PC-3 (cell line): ENCODE data around the gene EIF1AY. TPM values are rescaled to one million over a fixed set of nuclear protein-coding genes. Genes with fewer than 3 reads are reported as not detected.

Experiments used
- ATAC-seq: fragments of 200-7000 bp; cut with Tn5 transposase; 2 replicates; pipeline ENCODE4 v1.9.1; 2020; ENCODE audit warnings: mild to moderate bottlenecking, moderate library complexity
- Bru-seq: library from RNA; stranded (reverse); fragments of 400-500 nt; gene quantifications from one replicate; lab custom pipeline; 2021; lab: Mats Ljungman, UMichigan
- BruChase-seq, 2 experiments: library from RNA; stranded (reverse); fragments of 400-500 nt; gene quantifications; one replicate each; lab custom pipeline; 2021; lab: Mats Ljungman, UMichigan
- BruUV-seq: library from RNA; stranded (reverse); fragments of 400-500 nt; replicated peaks from 2 replicates; lab custom pipeline; 2021; lab: Mats Ljungman, UMichigan
- CTCF ChIA-PET: fragments of 300-600 bp; sonication (Branson Sonifier 250); formaldehyde crosslinking; loops from one replicate; lab custom pipeline; 2022; ENCODE audit warnings: antibody characterized with exemption; lab: Charles Lee
- POLR2A ChIA-PET: fragments of 300-600 bp; sonication (Branson Sonifier 250); formaldehyde crosslinking; loops from one replicate; lab custom pipeline; 2022; ENCODE audit warnings: antibody characterized with exemption; ENCODE audit not compliant: unreplicated experiment; lab: Charles Lee
- DNase-seq: peaks from one replicate; pipeline ENCODE4 v3.0.0-alpha.2; 2015
- H2AFZ ChIP-seq: fragments of 300-600 bp; sonication (generic); 2 replicates; pipeline ENCODE4 v1.6.0; 2016; ENCODE audit warnings: antibody characterized with exemption, low read length
- H3F3A ChIP-seq: fragments of 300-600 bp; sonication (generic); one replicate; pipeline ENCODE4 v1.6.0; 2017; ENCODE audit warnings: antibody characterized with exemption, low read length, control low read depth, mild to moderate bottlenecking; ENCODE audit not compliant: unreplicated experiment
- H3K27ac ChIP-seq: fragments of 300-600 bp; sonication (generic); 2 replicates; pipeline ENCODE4 v1.5.1; 2016; ENCODE audit warnings: mild to moderate bottlenecking, low read length
- H3K27me3 ChIP-seq: fragments of 300-600 bp; sonication (generic); 2 replicates; pipeline ENCODE4 v1.6.1; 2016; ENCODE audit warnings: low read length, mixed read lengths
- H3K36me3 ChIP-seq: fragments of 300-600 bp; sonication (generic); 2 replicates; pipeline ENCODE4 v1.6.1; 2016; ENCODE audit warnings: low read depth, mixed run types, low read length, mixed read lengths
- H3K4me1 ChIP-seq: fragments of 300-600 bp; sonication (generic); 2 replicates; pipeline ENCODE4 v1.5.1; 2016; ENCODE audit warnings: low read length; ENCODE audit not compliant: insufficient read depth
- H3K4me2 ChIP-seq: fragments of 300-600 bp; sonication (generic); 2 replicates; pipeline ENCODE4 v1.6.0; 2016; ENCODE audit warnings: low read length
- H3K4me3 ChIP-seq: fragments of 300-600 bp; sonication (generic); 2 replicates; pipeline ENCODE4 v1.5.1; 2016; ENCODE audit warnings: mild to moderate bottlenecking, low read length, mixed read lengths
- H3K79me2 ChIP-seq: fragments of 300-600 bp; sonication (generic); 2 replicates; pipeline ENCODE4 v1.6.1; 2017; ENCODE audit warnings: low read length, mixed read lengths
- H3K9ac ChIP-seq: fragments of 300-600 bp; sonication (generic); 2 replicates; pipeline ENCODE4 v1.6.0; 2016; ENCODE audit warnings: mild to moderate bottlenecking, low read length
- H3K9me2 ChIP-seq: fragments of 300-600 bp; sonication (generic); replicated peaks from 2 replicates; pipeline ENCODE4 v1.6.1; 2016; ENCODE audit warnings: mixed run types, low read length, mixed read lengths
- H3K9me3 ChIP-seq: fragments of 300-600 bp; sonication (generic); 2 replicates; pipeline ENCODE4 v1.6.1; 2016; ENCODE audit warnings: low read length, mixed read lengths
- H4K20me1 ChIP-seq: fragments of 300-600 bp; sonication (generic); 2 replicates; pipeline ENCODE4 v1.6.1; 2016; ENCODE audit warnings: low read length, mixed read lengths
- EZH2 ChIP-seq: fragments of 300-600 bp; sonication (generic); IDR thresholded peaks from one replicate; pipeline ENCODE4 v1.6.1; 2017; ENCODE audit warnings: antibody characterized with exemption, mild to moderate bottlenecking, low read length; ENCODE audit not compliant: unreplicated experiment
- EZH2phosphoT487 ChIP-seq: fragments of 300-600 bp; sonication (generic); IDR thresholded peaks from 2 replicates; pipeline ENCODE4 v1.6.1; 2018; ENCODE audit warnings: mild to moderate bottlenecking, antibody characterized with exemption, low read length, borderline replicate concordance
- intact Hi-C: fragments of 100-400 bp; cut with micrococcal nuclease; formaldehyde crosslinking; loops from 2 replicates; pipeline ENCODE4 v1.9.0; 2023
- long read RNA-seq: library from polyadenylated mRNA; unstranded; transcript quantifications from one replicate; pipeline ENCODE4 v2.0.0, GENCODE V29; 2021; ENCODE audit not compliant: unreplicated experiment
- total RNA-seq: library from RNA; depleted of rRNA; stranded (reverse); fragments of >200 nt; gene quantifications from 2 replicates; pipeline ENCODE4 v1.2.3, GENCODE V29; 2014; rRNA removed
- TF ChIP-seq, protein P1 (sequence below): fragments of 300-600 bp; sonication (generic); conservative IDR thresholded peaks from 2 replicates; pipeline ENCODE4 v1.5.1; 2017; ENCODE audit warnings: antibody characterized with exemption, low read depth, mild to moderate bottlenecking, low read length

Gene EIF1AY, protein sequence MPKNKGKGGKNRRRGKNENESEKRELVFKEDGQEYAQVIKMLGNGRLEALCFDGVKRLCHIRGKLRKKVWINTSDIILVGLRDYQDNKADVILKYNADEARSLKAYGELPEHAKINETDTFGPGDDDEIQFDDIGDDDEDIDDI
- total RNA-seq (not detected in 2 replicates), Bru-seq, nascent RNA (percentile 10 among the genes with signal in this experiment), BruChase-seq, experiment 1, labeled RNA remaining after a 6-hour chase (percentile 5 among the genes with signal in this experiment), BruChase-seq, experiment 2, labeled RNA remaining after a 2-hour chase (percentile 7 among the genes with signal in this experiment)
- long read RNA-seq, result 0 reads

DNA sequence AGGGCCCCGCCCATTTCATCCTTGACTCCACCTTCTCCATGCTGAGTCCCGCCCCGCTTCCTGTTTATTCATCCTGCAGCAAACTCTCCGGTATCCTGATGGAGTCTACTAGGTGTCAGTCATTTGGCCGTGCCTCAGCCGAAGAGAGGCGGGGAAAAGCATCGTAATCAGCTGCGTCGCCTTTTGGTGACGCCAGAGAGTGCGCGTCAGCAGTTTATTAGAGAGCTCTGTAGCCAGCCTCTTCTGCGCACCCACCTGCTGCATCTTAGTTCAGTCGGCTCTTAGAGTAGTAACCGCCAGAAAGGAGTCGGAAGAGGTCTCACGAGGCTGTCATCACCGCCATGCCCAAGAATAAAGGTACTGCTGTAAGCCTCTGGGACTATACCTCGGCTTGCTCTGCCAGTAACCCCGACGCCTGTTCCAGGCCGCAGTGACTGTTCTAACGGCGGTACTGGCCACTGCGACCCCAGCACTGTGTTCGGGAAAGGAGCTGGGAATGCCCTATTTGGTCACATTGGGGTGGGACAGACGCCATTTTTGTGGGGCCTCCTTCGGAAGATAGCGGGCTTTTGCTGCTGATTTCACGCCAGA is at the start of gene EIF1AY:
Gene EIF1AY (plus strand): TSS at position 246 of the 591 bp plus-strand sequence. CDS start 96 bp downstream, at position 342.
- POLR2A ChIA-PET, result no interaction called here
- Histone ChIP-seq H3K4me3 (no peak within 1 kb of the TSS), H3K4me1 (no peaks in the 10 kb centered on the region), H2AFZ (no peak within 1 kb of the TSS), H3F3A (no peaks in the 10 kb centered on the region), H3K9ac (no peak within 1 kb of the TSS), H3K4me2 (no peak within 1 kb of the TSS), H3K36me3 (no peaks in the 10 kb centered on the region), H3K9me3 (no peaks in the 10 kb centered on the region), H3K27ac (no peak within 1 kb of the TSS), H3K79me2 (no peaks in the 10 kb centered on the region), H4K20me1 (no peaks in the 10 kb centered on the region), H3K9me2 (no peaks in the 10 kb centered on the region), H3K27me3 (no peaks in the 10 kb centered on the region)
- CTCF ChIA-PET, result no interaction called here
- no peak for TF ChIP-seq EZH2phosphoT487
- TF ChIP-seq, protein P1, sequence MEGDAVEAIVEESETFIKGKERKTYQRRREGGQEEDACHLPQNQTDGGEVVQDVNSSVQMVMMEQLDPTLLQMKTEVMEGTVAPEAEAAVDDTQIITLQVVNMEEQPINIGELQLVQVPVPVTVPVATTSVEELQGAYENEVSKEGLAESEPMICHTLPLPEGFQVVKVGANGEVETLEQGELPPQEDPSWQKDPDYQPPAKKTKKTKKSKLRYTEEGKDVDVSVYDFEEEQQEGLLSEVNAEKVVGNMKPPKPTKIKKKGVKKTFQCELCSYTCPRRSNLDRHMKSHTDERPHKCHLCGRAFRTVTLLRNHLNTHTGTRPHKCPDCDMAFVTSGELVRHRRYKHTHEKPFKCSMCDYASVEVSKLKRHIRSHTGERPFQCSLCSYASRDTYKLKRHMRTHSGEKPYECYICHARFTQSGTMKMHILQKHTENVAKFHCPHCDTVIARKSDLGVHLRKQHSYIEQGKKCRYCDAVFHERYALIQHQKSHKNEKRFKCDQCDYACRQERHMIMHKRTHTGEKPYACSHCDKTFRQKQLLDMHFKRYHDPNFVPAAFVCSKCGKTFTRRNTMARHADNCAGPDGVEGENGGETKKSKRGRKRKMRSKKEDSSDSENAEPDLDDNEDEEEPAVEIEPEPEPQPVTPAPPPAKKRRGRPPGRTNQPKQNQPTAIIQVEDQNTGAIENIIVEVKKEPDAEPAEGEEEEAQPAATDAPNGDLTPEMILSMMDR, result no peak
- TF ChIP-seq EZH2, result no peak
- no TSS peak for BruUV-seq
- intact Hi-C loops, result no loop called here
- no peak for ATAC-seq
- no peak for DNase-seq

DNA sequence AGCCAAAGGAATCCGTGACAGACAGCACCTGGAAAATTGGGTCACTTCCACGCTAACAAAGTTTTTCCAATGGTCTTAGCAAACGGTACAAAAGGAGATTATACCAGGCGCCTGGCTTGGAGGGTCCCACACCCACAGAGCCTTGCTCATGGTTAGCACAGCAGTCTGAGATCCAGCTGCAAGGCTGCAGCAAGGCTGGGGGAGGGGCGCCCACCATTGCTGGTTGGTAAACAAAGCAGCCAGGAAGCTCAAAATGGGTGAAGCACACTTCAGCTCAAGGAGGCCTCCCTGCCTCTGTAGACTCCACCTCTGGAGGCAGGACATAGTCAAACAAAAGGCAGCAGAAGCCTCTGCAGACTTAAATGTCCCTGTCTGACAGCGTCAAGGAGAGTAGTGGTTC is 47.1 kb upstream of the EIF1AY start:
- H3K4me3 ChIP-seq, result no peak overlapping the region
- H3K9ac ChIP-seq, result no peak overlapping the region
- no TSS peak for BruUV-seq
- no peak overlapping the region for H2AFZ ChIP-seq
- no peaks in the 10 kb centered on the region for H3K4me1 ChIP-seq
- intact Hi-C loops, result no loop called here
- H3K9me3 ChIP-seq, result no peaks in the 10 kb centered on the region
- H4K20me1 ChIP-seq, result no peaks in the 10 kb centered on the region
- H3K79me2 ChIP-seq, result no peaks in the 10 kb centered on the region
- CTCF ChIA-PET, result no interaction called here
- H3K27me3 ChIP-seq, result no peaks in the 10 kb centered on the region
- no peak overlapping the region for H3K4me2 ChIP-seq
- H3F3A ChIP-seq, result no peaks in the 10 kb centered on the region
- no peaks in the 10 kb centered on the region for H3K9me2 ChIP-seq
- no peaks in the 10 kb centered on the region for H3K36me3 ChIP-seq
- POLR2A ChIA-PET, result no interaction called here
- no peak overlapping the region for H3K27ac ChIP-seq
- TF ChIP-seq EZH2 (no peak), EZH2phosphoT487 (no peak)
- TF ChIP-seq, protein P1, result no peak
- DNase-seq (no peak), ATAC-seq (no peak)

DNA sequence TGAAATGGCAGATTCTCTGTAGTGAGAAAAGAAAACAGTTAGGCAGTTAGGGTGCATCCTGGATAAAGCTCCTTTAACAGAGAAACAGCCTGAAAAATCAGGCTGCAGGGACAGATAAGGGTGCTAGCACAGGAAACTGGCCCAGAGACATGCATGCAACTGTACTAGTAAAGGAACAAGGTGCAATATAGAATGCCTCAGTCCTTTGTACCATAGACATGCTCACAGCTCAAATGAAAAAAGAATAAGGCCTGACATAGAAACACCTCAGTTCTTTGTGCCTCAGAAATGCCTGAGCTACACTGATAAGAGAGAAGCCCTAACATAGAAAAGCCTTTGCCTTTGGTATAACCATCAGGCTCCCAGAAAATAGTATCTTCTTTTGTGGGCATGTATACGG is 37.4 kb upstream of the EIF1AY start:
- no TSS peak for BruUV-seq
- Histone ChIP-seq H3K36me3 (no peaks in the 10 kb centered on the region), H3K9me2 (no peaks in the 10 kb centered on the region), H4K20me1 (no peaks in the 10 kb centered on the region), H3K4me1 (no peaks in the 10 kb centered on the region), H3K4me3 (no peak overlapping the region), H3K79me2 (no peaks in the 10 kb centered on the region), H3K27ac (no peak overlapping the region), H3K27me3 (no peaks in the 10 kb centered on the region), H3K9ac (no peak overlapping the region), H3F3A (no peaks in the 10 kb centered on the region), H2AFZ (no peak overlapping the region), H3K4me2 (no peak overlapping the region), H3K9me3 (no peaks in the 10 kb centered on the region)
- intact Hi-C loops, result no loop called here
- ATAC-seq (no peak), DNase-seq (no peak)
- TF ChIP-seq EZH2phosphoT487 (no peak), EZH2 (no peak)
- POLR2A ChIA-PET, result no interaction called here
- CTCF ChIA-PET, result no interaction called here
